Astrocyte of the hippocampus (primary cell): ENCODE data around the gene FAM32A.

Experiments used
- DNase-seq: peaks from one replicate; pipeline ENCODE4 v3.0.0; 2011; ENCODE audit warnings: low read depth, low spot score

Gene FAM32A

DNA sequence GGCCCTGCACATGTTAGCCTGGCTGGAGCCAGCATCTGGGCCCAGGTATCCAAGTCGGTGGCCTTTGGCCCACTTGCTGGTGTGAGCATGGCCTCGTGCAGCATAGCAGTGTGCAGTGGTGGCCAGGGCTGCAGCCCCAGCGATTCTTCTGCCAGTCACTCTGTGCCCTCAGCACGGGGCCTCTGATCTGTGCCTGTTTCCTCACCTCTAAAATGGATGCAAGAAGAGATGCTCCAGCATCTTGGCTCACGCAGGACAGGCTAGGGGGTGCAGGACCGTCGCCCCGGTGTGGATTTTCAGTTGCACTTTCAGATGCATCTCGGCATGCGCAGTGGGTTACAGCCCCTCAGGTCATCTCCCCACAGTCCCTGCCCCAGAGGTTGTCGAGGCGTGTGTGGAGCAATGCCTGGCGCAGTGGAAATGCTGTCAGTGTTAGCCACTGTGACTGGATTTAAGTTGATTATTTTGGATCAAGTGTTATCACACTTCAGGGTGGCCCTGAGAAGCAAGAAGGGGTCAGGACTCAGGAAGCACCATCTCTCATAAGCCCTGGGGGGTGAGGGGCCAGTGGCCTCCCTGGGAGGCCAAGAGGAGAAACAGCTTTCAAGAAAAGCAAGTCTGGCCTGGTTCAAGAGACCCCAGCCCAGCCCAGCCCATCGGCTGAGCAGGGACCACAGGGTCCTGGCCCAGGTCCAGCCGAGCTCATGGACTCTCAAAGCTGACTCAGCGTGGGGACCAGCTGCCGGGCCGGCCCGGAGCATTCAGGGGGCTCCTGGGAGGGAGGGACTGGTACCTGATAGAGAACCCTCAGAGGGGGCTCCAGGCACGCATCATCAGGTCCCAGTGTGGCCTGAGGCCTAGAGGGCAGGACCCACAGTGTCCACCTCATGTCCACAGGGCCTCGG is 40.3 kb downstream of the FAM32A start:
- no peak for DNase-seq

DNA sequence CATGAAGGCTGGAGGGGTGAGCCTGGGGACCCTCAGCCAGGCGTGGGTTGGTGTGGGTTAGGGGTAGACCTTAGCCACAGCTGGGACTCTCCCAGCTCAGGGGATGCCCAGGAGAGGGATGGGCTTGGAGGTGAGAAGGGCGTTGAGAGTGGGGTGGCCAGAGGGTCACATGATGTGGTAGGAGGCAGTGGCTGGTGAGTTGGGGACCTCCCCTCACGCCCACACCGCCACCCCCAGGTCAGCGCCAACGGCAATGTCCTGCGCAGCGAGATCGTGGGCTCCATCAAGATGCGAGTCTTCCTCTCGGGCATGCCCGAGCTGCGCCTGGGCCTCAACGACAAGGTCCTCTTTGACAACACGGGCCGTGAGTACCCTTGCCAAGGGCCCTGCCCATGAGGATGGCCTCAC is 41.0 kb downstream of the FAM32A start:
- DNase-seq: no peak

DNA sequence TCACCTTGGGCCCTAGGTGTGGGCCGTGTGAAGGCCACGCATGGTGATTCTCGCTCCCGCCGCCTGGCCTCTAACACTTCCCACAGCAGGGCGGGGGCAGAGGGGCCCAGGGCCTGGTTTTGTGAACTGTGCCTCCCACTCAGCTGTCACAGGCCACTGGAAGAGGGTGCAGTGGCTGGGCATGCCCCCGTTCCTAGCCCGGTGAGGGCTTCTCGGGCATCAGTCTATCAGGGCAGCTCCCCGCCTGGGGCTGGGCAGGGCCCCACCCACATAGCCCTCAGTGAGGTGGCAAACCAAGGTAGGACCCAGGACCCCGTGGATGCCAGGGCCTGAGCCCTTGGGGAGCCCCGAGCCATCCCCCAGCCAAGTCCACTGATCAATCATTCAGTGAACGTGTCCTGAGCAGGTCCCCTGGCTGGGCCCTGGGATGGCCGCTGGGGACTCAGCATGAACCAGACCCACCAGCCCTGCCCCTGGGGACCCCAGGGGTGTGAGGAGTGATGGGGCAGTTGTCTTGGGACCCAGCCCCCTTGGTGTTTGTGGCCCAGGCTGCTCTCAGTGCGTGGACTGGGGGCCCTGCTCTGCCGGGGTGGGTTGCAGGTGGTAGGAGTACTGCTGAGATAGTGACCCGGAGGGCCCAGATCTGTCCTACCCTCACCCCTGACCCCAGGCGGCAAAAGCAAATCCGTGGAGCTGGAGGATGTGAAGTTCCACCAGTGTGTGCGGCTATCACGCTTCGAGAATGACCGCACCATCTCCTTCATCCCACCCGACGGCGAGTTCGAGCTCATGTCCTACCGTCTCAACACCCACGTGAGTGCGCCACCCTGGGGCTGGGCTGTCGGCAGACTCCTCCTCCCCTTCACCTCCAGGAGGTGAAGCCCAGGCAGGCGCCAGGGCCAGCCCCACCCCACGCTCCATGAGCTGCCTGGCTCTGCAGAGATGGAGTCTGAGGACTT is 41.9 kb downstream of the FAM32A start:
- DNase-seq: no peak

DNA sequence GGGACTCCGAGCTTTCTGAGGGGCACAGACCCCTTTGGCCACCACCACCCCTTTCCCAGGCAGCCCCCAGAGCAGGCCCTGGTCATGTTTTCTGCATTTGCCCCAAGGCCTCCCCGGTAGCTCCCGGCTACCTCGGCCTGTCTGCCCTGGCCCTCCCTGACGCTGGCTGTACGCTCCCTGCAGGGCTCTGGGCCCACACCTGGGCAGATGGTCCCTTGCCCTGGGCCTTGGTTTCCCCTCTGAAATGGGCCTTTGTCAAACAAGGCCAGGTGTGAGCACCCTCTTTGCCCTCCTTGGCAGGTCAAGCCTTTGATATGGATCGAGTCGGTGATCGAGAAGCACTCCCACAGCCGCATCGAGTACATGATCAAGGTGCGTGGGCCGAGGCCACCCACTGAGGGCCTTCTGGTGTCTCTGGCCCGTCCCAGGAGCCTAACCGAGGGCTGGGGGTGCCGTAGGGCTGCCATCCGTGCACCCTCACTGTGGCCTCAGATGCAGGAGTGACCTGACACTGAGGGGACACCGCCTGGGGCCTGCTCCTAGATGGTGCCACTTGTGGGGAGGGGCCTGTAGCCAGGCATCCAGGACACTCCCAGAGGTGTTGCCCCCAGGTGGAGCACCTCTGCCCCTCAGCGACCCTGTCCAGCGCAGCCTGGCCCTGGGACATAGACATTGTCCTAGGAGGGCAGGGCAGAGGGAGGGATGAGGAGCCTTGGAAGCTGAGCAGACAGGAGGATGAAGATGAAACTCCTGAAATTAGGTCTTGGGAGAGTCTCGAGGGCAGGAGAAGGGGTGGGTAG is 42.8 kb downstream of the FAM32A start:
- DNase-seq: no peak

DNA sequence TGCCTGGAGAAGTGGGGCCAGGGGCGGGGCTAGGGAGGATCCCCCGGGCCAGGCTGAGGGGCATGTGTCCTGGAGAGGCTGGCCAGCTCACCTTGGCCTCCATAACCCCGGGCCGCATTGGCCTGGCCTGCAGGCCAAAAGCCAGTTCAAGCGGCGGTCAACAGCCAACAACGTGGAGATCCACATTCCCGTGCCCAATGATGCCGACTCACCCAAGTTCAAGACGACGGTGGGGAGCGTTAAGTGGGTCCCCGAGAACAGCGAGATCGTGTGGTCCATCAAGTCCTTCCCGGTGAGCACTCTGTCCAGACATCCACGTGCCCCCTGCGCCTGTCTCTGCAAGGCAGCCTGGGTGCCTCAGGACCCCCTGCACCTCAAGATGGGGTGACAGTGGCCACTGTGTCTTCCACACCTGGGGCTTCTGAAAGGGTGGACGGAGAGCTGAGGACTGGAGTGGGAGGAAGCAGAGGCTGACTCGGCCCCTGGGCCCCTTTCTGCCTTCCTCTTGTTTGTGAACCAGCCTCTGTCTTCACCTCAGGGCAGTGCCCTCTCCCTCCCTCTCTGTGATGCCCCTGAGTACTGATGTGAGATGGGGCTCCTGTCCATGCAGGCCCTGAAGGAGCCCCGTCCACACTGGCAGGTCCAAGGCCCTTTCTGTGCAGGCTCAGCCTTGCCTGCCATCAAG is 43.6 kb downstream of the FAM32A start:
- DNase-seq: no peak

DNA sequence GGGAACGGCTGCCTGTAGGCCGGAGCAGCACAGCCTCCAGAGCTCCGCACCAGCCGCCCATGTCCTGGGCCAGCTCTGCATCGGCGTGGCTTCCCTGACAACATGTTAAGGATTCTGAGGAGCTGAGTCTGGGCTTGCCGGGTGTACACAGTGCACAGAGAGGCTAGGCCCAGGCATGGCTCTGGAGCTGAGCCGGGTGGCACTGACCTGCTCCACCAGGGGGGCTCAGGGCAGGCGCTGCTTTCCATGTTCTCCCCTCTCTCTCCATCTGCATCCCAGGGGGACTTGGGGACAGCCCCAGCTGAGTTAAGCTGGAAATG is 44.1 kb downstream of the FAM32A start:
- DNase-seq: no peak

DNA sequence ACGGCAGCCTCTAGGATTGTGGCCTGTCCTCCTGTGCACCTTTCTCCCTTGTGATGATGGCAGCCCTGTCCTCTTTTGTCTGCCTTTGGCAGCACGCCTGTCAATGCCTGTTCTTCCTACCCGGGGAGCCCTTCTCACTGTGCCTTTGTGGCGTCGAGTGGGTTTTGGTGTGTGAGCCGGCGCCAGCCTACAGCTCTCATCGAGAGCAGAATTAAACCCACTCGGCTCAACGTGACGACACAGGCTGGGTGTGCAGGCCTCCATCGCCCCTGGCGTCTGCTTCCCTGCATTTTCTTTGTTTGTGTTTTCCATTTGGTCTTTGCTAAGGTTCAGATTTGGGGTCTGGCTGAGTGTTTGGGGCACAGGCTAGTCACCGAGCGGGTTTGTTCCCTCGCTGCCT is 46.9 kb downstream of the FAM32A start:
- no peak for DNase-seq

DNA sequence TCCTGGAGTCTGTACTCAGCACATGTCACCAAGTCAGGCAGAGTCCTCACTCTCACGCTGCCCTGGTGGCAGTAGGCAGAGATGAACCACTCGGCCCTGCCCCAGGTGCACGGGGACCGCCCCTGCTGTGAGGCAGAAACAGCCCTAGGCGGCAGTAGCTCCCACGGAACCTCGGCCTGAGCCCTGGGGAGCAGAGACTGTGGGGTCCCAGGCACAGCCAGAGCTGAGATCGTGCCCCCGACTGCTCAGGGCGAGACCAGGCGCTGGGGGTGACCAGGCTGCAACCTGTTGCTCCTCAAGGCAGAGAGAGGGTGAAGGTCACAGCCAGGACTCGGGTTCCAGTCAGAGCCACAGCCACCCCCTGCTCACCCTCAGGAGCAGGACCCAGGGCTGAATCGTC is 47.4 kb downstream of the FAM32A start:
- DNase-seq: no peak

DNA sequence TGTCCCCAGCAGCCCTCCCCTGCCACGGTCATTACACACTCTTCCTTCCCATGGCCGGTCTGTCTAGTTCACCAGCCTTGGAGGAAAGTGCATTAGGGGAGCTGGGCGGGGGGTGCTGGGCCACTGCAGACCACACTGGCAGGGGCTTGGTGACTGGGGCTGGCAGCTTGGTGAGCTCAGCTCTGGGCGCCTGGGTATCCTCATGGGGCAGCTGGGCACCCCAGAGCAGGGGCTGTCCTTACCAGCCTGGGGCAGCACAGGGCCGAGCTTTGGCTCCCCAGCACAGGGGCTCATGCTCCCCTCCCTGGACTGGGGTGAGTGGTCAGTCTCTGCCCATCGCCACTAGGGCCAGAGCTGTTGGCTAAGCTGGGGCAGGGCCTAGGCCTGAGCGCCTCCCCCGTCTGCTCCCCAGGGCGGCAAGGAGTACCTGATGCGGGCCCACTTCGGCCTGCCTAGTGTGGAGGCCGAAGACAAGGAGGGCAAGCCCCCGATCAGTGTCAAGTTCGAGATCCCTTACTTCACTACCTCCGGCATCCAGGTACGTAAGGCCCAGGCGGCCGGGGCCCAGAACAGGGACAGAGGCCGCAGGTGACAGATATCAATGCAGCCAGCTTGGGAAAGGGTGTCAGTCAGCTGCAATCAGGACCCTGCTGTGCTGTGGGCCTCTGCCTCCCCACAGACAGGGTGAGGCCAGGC is 48.0 kb downstream of the FAM32A start:
- no peak for DNase-seq

DNA sequence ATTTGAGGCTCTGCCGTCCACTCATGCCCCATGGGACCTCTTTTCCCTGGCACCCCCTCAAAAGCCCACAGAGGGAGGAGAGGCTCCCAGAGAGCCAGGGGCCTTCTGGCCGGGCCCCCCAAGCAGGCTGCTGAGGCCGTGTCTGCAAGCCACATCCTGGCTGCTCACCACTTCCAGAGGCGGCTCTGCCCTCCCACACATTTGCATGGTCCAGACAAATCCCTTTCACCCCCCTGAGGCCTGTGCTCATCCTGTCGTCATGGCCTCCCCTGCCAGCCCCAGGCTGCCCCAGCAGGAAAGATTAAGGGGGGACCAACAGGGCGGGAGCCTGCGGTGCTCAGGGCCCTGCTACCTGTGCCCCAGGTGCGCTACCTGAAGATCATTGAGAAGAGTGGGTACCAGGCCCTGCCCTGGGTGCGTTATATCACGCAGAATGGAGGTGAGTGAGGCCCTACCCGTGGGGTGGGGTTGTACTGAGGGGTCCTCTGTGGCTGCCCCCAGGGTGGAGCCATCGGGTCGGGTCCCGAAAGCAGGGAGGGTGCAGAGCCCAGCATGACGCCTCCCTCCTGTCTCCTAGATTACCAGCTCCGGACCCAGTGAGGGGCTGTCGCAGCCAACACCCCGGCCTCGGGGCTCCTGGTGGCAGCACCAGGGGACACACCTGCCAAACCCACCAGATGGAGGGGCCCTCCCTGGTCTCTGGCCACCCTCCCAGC is 48.8 kb downstream of the FAM32A start:
- no peak for DNase-seq

DNA sequence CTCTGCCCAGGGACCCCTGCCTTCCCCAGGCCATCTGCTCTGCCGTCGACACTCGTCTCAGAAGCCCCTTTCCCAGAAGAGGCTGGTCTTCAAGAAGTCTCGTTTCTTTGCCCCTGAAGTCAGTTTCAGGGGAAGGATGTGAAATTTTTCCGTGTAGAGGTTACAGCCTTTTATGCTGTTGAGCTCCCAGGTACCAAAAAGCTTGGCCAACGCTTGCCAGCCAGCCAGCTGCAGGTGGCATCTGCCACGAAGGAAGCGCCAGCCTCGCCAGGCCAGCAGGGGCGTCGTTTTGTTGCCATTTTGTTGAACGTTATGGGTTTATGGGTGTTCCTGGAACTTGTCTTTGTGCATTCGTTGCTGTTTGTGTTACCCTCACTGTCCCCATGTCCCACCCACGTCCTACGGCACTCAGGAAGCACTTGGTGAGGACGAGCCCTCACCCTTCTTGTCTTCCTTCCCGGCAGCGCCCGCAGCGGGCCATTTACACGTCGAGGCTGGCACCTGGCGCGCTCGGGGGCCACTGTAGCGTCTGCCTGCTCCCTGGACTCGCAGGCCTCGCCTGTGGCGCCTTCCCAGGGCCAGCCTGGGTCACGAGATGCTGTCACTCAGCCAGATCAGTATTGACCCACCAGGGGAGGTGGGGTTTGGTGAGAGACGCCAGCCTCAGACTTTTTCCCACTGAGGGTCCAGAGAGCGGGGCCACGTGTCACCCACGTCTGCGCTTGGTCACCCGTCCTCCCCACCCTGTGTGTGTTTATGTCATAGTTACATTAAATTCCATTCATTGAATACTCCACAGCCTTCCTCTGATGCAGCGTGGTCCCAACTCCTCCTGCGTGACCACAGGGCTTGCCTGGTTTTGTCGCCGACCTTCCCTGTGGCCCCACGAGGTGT is 49.6 kb downstream of the FAM32A start:
- DNase-seq: no peak

DNA sequence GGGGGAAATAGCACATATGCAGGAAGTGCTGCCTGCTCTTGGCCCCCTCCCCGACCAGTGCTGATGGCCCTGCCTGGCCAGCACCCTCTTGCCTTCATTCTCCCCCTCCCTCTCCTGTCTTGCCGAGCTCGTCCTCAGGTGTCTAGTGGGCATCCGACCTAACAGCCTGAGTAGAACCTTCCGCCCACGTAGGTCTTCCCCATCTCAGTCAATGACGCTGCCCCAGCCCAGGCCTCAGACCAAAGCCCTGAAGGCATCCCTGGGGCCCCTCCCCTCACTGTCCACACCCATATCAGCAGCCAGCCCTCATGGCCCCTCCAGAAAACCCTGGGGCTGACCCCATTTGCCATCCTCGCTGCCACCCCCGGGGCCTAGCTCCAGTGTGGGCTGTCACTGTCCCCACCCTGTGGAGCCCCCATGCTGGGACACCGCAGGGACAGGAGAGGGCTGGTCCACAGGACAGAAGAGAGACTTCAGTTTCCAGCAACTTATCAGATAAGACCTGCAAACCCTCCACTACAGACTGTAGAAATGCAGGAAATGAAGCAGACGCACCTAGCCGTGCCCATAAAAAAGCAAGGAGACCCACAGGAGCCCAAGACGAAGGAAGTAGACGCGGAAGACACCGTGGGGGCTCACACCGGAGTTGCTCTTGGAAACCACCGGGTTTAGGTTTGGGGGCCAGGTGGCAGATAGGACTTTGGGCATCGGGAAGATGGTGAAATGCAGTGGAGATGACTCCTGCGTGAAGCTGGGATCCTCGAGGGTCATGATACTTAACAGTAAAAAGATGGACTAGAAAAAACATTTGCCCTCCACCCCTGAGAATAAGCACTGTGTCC is 50.8 kb downstream of the FAM32A start:
- no peak for DNase-seq
